H9 (cell line): ENCODE measurements around the gene TBPL1. TPM values are rescaled to one million over a fixed set of nuclear protein-coding genes. Genes with fewer than 3 reads are reported as not detected.

ENCODE experiments used
- DNase-seq: peaks from one replicate; pipeline ENCODE4 v3.0.0-alpha.2; 2017
- H2AFZ ChIP-seq: one replicate; pipeline ENCODE4 v1.6.1; 2013; ENCODE audit warnings: mild to moderate bottlenecking, low read length, control low read depth, moderate library complexity
- H2AK5ac ChIP-seq: 2 replicates; pipeline ENCODE4 v1.6.1; 2013; ENCODE audit warnings: low read length, control low read depth, mixed read lengths; ENCODE audit not compliant: insufficient read length
- H2BK120ac ChIP-seq: one replicate; pipeline ENCODE4 v1.6.1; 2013; ENCODE audit warnings: low read depth, mild to moderate bottlenecking, low read length, control low read depth, inconsistent platforms; ENCODE audit not compliant: poor library complexity, severe bottlenecking
- H2BK12ac ChIP-seq: 2 replicates; pipeline ENCODE4 v1.6.1; 2013; ENCODE audit warnings: low read length, control low read depth, mixed read lengths, low read depth; ENCODE audit not compliant: insufficient read length
- H2BK15ac ChIP-seq: 2 replicates; pipeline ENCODE4 v1.6.1; 2013; ENCODE audit warnings: low read depth, low read length, control low read depth
- H2BK20ac ChIP-seq: one replicate; pipeline ENCODE4 v1.6.1; 2013; ENCODE audit warnings: low read depth, mild to moderate bottlenecking, low read length, control low read depth, inconsistent platforms; ENCODE audit not compliant: poor library complexity, severe bottlenecking
- H2BK5ac ChIP-seq: 2 replicates; pipeline ENCODE4 v1.6.1; 2013; ENCODE audit warnings: low read length, control low read depth, mixed read lengths; ENCODE audit not compliant: insufficient read length
- H3K14ac ChIP-seq: 2 replicates; pipeline ENCODE4 v1.6.1; 2013; ENCODE audit warnings: low read length, control low read depth; ENCODE audit not compliant: insufficient read depth
- H3K18ac ChIP-seq: 2 replicates; pipeline ENCODE4 v1.6.1; 2013; ENCODE audit warnings: low read depth, mild to moderate bottlenecking, mixed read lengths, low read length, control low read depth; ENCODE audit not compliant: insufficient read length
- H3K23ac ChIP-seq: 2 replicates; pipeline ENCODE4 v1.6.1; 2013; ENCODE audit warnings: low read length, control low read depth, mixed read lengths, low read depth; ENCODE audit not compliant: insufficient read length
- H3K23me2 ChIP-seq: 2 replicates; pipeline ENCODE4 v1.6.1; 2013; ENCODE audit warnings: low read depth, mild to moderate bottlenecking, mixed read lengths, low read length, control low read depth; ENCODE audit not compliant: insufficient read length, poor library complexity, severe bottlenecking
- H3K27ac ChIP-seq: 2 replicates; pipeline ENCODE4 v1.5.1; 2013; ENCODE audit warnings: low read length, control low read depth, mixed read lengths, low read depth; ENCODE audit not compliant: insufficient read length
- H3K27me3 ChIP-seq: 2 replicates; pipeline ENCODE4 v1.6.1; 2013; ENCODE audit warnings: low read length, control low read depth, inconsistent platforms; ENCODE audit not compliant: insufficient read depth
- H3K4ac ChIP-seq: 2 replicates; pipeline ENCODE4 v1.6.1; 2013; ENCODE audit warnings: low read depth, mild to moderate bottlenecking, control low read depth, inconsistent platforms, low read length, moderate library complexity
- H3K4me1 ChIP-seq: 2 replicates; pipeline ENCODE4 v1.6.1; 2013; ENCODE audit warnings: low read length, control low read depth, inconsistent platforms; ENCODE audit not compliant: insufficient read depth
- H3K4me2 ChIP-seq: 2 replicates; pipeline ENCODE4 v1.6.1; 2013; ENCODE audit warnings: low read length, control low read depth, mixed read lengths; ENCODE audit not compliant: insufficient read length, insufficient read depth
- H3K56ac ChIP-seq: 2 replicates; pipeline ENCODE4 v1.6.1; 2013; ENCODE audit warnings: low read depth, mild to moderate bottlenecking, mixed read lengths, low read length, control low read depth; ENCODE audit not compliant: insufficient read length
- H3K79me1 ChIP-seq: 2 replicates; pipeline ENCODE4 v1.6.1; 2013; ENCODE audit warnings: low read depth, mild to moderate bottlenecking, moderate library complexity, low read length, control low read depth, inconsistent platforms; ENCODE audit not compliant: insufficient read depth, poor library complexity, severe bottlenecking
- H3K79me2 ChIP-seq: 2 replicates; pipeline ENCODE4 v1.6.1; 2013; ENCODE audit warnings: low read length, control low read depth, inconsistent platforms; ENCODE audit not compliant: insufficient read depth
- H3K9ac ChIP-seq: 2 replicates; pipeline ENCODE4 v1.6.1; 2013; ENCODE audit warnings: low read length, control low read depth, mixed read lengths; ENCODE audit not compliant: insufficient read length; ENCODE audit errors: extremely low read depth
- H3K9me3 ChIP-seq: one replicate; pipeline ENCODE4 v1.6.1; 2013; ENCODE audit warnings: low read depth, low read length, inconsistent platforms; ENCODE audit not compliant: control insufficient read depth
- H3T11ph ChIP-seq: one replicate; pipeline ENCODE4 v1.6.1; 2013; ENCODE audit warnings: mild to moderate bottlenecking, low read length, control low read depth, inconsistent platforms
- H4K20me1 ChIP-seq: one replicate; pipeline ENCODE4 v1.6.1; 2013; ENCODE audit not compliant: control insufficient read depth, insufficient read length, insufficient read depth
- H4K5ac ChIP-seq: 2 replicates; pipeline ENCODE4 v1.6.1; 2013; ENCODE audit warnings: low read depth, mild to moderate bottlenecking, mixed read lengths, low read length, control low read depth; ENCODE audit not compliant: insufficient read length
- H4K8ac ChIP-seq: replicated peaks from 2 replicates; pipeline ENCODE4 v1.6.1; 2013; ENCODE audit warnings: low read length, control low read depth, mixed read lengths, low read depth; ENCODE audit not compliant: insufficient read length
- H4K91ac ChIP-seq: 2 replicates; pipeline ENCODE4 v1.6.1; 2013; ENCODE audit warnings: low read depth, mild to moderate bottlenecking, moderate library complexity, mixed read lengths, low read length, control low read depth; ENCODE audit not compliant: insufficient read length
- H3K27ac Mint-ChIP-seq, 3 experiments: 2 replicates in 2 of 3; 3 replicates in 1 of 3; pipeline ENCODE4 v1.8.0; 2020 to 2021; ENCODE audit warnings: mixed read lengths in 3 of 3, mild to moderate bottlenecking in 1 of 3, moderate library complexity in 1 of 3
- H3K27me3 Mint-ChIP-seq: 2 replicates; pipeline ENCODE4 v1.8.0; 2021; ENCODE audit warnings: low read depth, mild to moderate bottlenecking, moderate library complexity, mixed read lengths
- H3K36me3 Mint-ChIP-seq, 3 experiments: 2 replicates in 2 of 3; 3 replicates in 1 of 3; pipeline ENCODE4 v1.8.0; 2020 to 2021; ENCODE audit warnings: low read depth in 3 of 3, mixed read lengths in 3 of 3; ENCODE audit not compliant: insufficient read depth in 1 of 3
- H3K4me1 Mint-ChIP-seq, 2 experiments: 2 replicates each; pipeline ENCODE4 v1.8.0; 2020; ENCODE audit warnings: mixed read lengths in 2 of 2
- H3K4me3 Mint-ChIP-seq, 2 experiments: 2 replicates in 1 of 2; 3 replicates in 1 of 2; pipeline ENCODE4 v1.8.0; 2020 to 2021; ENCODE audit warnings: mild to moderate bottlenecking in 2 of 2, mixed read lengths in 2 of 2, moderate library complexity in 1 of 2
- H3K9me3 Mint-ChIP-seq, 2 experiments: 2 replicates in 1 of 2; 3 replicates in 1 of 2; pipeline ENCODE4 v1.8.0; 2020; ENCODE audit warnings: mild to moderate bottlenecking in 2 of 2, mixed read lengths in 2 of 2, moderate library complexity in 1 of 2
- total RNA-seq: library from RNA; stranded (reverse); gene quantifications from 2 replicates; pipeline ENCODE4 v1.2.1, GENCODE V29; 2021
- TF ChIP-seq, protein P1 (sequence below): fragments of 200-600 bp; sonication (generic); conservative IDR thresholded peaks from 3 replicates; pipeline ENCODE4 v1.8.0; 2021; ENCODE audit warnings: antibody characterized with exemption, mild to moderate bottlenecking

TBPL1 gene
- total RNA-seq, 1 experiment from 2014 or later = 49.7 TPM

DNA sequence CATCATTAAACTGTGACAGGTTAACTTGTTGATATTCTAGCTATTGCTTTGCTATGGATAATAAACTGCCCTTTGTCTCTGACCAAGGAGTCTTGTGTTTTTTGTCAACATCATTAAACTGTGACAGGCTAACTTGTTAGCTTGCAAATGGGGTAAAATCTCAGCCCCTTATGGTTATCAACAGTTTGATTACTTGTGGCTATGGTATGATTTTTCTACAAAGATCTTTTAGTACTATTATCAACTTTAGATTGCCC lies 63.5 kb downstream of the TBPL1 start:
- H3T11ph ChIP-seq = no peak overlapping the region
- no peak overlapping the region for H3K18ac ChIP-seq
- H3K27ac ChIP-seq = no peak overlapping the region
- no peaks in the 10 kb centered on the region for H4K20me1 ChIP-seq
- no peak overlapping the region for H3K23ac ChIP-seq
- H3K4me3 Mint-ChIP-seq = no peak overlapping the region
- no peak overlapping the region for H4K91ac ChIP-seq
- no peak overlapping the region for H4K8ac ChIP-seq
- no peak overlapping the region for H2AK5ac ChIP-seq
- no peak overlapping the region for H2BK15ac ChIP-seq
- H2BK5ac ChIP-seq = no peak overlapping the region
- H3K9me3 ChIP-seq = no peaks in the 10 kb centered on the region
- H3K79me1 ChIP-seq = no peaks in the 10 kb centered on the region
- H3K4me2 ChIP-seq = no peak overlapping the region
- peaks cover 2% of the 10 kb centered on the region; the same call in 1 of the 2 replicates for H3K4me1 ChIP-seq
- H4K5ac ChIP-seq = no peak overlapping the region
- H3K79me2 ChIP-seq = no peaks in the 10 kb centered on the region
- H3K27ac Mint-ChIP-seq = no peak overlapping the region
- H3K27me3 Mint-ChIP-seq = no peaks in the 10 kb centered on the region
- no peaks in the 10 kb centered on the region for H3K23me2 ChIP-seq
- no peak overlapping the region for H2BK20ac ChIP-seq
- H2BK120ac ChIP-seq = no peak overlapping the region
- H3K56ac ChIP-seq = no peak overlapping the region
- H3K4me1 Mint-ChIP-seq = peaks cover 0 to 8% of the 10 kb centered on the region in 2 experiments; a peak in 2 of 4 replicates
- H2AFZ ChIP-seq = no peak overlapping the region
- H3K36me3 Mint-ChIP-seq = 0 out of 7 replicates have a peak, but pooled peaks cover 0 to 2% (median 0%) of the 10 kb centered on the region in 3 experiments
- H3K9ac ChIP-seq = no peak overlapping the region
- H3K14ac ChIP-seq = no peak overlapping the region
- TF ChIP-seq, protein P1, sequence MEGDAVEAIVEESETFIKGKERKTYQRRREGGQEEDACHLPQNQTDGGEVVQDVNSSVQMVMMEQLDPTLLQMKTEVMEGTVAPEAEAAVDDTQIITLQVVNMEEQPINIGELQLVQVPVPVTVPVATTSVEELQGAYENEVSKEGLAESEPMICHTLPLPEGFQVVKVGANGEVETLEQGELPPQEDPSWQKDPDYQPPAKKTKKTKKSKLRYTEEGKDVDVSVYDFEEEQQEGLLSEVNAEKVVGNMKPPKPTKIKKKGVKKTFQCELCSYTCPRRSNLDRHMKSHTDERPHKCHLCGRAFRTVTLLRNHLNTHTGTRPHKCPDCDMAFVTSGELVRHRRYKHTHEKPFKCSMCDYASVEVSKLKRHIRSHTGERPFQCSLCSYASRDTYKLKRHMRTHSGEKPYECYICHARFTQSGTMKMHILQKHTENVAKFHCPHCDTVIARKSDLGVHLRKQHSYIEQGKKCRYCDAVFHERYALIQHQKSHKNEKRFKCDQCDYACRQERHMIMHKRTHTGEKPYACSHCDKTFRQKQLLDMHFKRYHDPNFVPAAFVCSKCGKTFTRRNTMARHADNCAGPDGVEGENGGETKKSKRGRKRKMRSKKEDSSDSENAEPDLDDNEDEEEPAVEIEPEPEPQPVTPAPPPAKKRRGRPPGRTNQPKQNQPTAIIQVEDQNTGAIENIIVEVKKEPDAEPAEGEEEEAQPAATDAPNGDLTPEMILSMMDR = no peak
- H3K9me3 Mint-ChIP-seq = no peaks in the 10 kb centered on the region
- H3K4ac ChIP-seq = no peak overlapping the region
- H3K27me3 ChIP-seq = no peaks in the 10 kb centered on the region
- H2BK12ac ChIP-seq = no peak overlapping the region
- no peak for DNase-seq
